Right atrium auricular region (tissue), 2 donors: ENCODE results near the gene TCFL5. TPM values are rescaled to one million over a fixed set of nuclear protein-coding genes. Genes with fewer than 3 reads are reported as not detected.

Experiments used
- DNase-seq: peaks from one replicate; pipeline ENCODE4 v3.0.0-alpha.2; 2019; ENCODE audit warnings: low spot score
- H3K27ac ChIP-seq, 2 donors: fragments of 200-600 bp; sonication (generic); 1 replicate in 1 of 2; 2 replicates in 1 of 2; pipeline ENCODE4 v1.5.1; 2016 to 2019
- H3K27me3 ChIP-seq, 2 donors: fragments of 200-600 bp; sonication (generic); one replicate each; pipeline versions ENCODE4 v1.5.1 to v1.6.0; 2017 to 2019
- H3K36me3 ChIP-seq: fragments of 200-600 bp; sonication (generic); one replicate; pipeline ENCODE4 v1.5.1; 2016
- H3K4me1 ChIP-seq, 2 donors: fragments of 200-600 bp; sonication (generic); one replicate each; pipeline versions ENCODE4 v1.5.1 to v1.6.0; 2017 to 2019
- H3K4me3 ChIP-seq, 2 donors: fragments of 200-600 bp; sonication (generic); 1 replicate in 1 of 2; 2 replicates in 1 of 2; pipeline ENCODE4 v1.5.1; 2017 to 2019; ENCODE audit warnings: mild to moderate bottlenecking in 1 of 2, moderate library complexity in 1 of 2
- H3K9me3 ChIP-seq, 2 donors: fragments of 200-600 bp; sonication (generic); one replicate each; pipeline ENCODE4 v1.5.1; 2019
- CTCF ChIP-seq, 2 donors: fragments of 200-600 bp; sonication (generic); IDR thresholded peaks; one replicate each; pipeline ENCODE4 v1.5.1; 2019; ENCODE audit warnings: antibody characterized with exemption in 2 of 2
- total RNA-seq, 2 donors: library from RNA; depleted of rRNA; stranded (reverse); fragments of >200 nt; gene quantifications; one replicate each; pipeline ENCODE4 v1.1.0, GENCODE V29; 2016

The TCFL5 gene
- total RNA-seq, 2 donors from 2014 or later, result 4.8 to 6.4 TPM

- H3K27ac ChIP-seq, result no peak overlapping the region
- H3K9me3 ChIP-seq, result no peaks in the 10 kb centered on the region
- DNase-seq, result no peak
- peaks cover 0 to 52% of the 10 kb centered on the region in 2 donors for H3K4me1 ChIP-seq
- H3K36me3 ChIP-seq, result no peaks in the 10 kb centered on the region
- H3K27me3 ChIP-seq, result no peaks in the 10 kb centered on the region
- TF ChIP-seq CTCF (IDR thresholded peaks at IDR 0.05), result no peak
- no peak overlapping the region for H3K4me3 ChIP-seq
Observed at GRCh38 chr20:62821726-62822210, 39.9 kb downstream of the TCFL5 start.

GRCh38 chr20:62820962-62821725 is 40.5 kb downstream of the TCFL5 start:
- TF ChIP-seq CTCF (IDR thresholded peaks at IDR 0.05), result no peak
- no peaks in the 10 kb centered on the region for H3K9me3 ChIP-seq
- H3K27ac ChIP-seq, result no peak overlapping the region
- DNase-seq, result no peak
- no peak overlapping the region for H3K4me3 ChIP-seq
- peaks cover 0 to 58% of the 10 kb centered on the region in 2 donors for H3K4me1 ChIP-seq
- H3K36me3 ChIP-seq, result no peaks in the 10 kb centered on the region
- H3K27me3 ChIP-seq, result peaks cover 0 to 4% of the 10 kb centered on the region in 2 donors

GRCh38 chr20:62820208-62820961 is 41.2 kb downstream of the TCFL5 start:
- no peak for TF ChIP-seq CTCF (IDR thresholded peaks at IDR 0.05)
- H3K27ac ChIP-seq, result no peak overlapping the region
- H3K4me1 ChIP-seq, result peaks cover 0 to 66% of the 10 kb centered on the region in 2 donors
- no peak for DNase-seq
- no peak overlapping the region for H3K4me3 ChIP-seq
- peaks cover 0 to 4% of the 10 kb centered on the region in 2 donors for H3K27me3 ChIP-seq
- H3K36me3 ChIP-seq, result no peaks in the 10 kb centered on the region
- no peaks in the 10 kb centered on the region for H3K9me3 ChIP-seq

GRCh38 chr20:62819494-62820174 is 42.0 kb downstream of the TCFL5 start:
- no peak for TF ChIP-seq CTCF (IDR thresholded peaks at IDR 0.05)
- Histone ChIP-seq H3K4me3 (peak overlapping the region in 1 of 2 donors; percentile 20), H3K4me1 (peaks cover 0 to 69% of the 10 kb centered on the region in 2 donors), H3K36me3 (no peaks in the 10 kb centered on the region), H3K27ac (peak overlapping the region; percentile 48 to 56), H3K27me3 (peaks cover 0 to 4% of the 10 kb centered on the region in 2 donors), H3K9me3 (no peaks in the 10 kb centered on the region)
- no peak for DNase-seq

- peak overlapping the region in 1 of 2 donors; percentile 20 for H3K4me3 ChIP-seq
- H3K27ac ChIP-seq, result peak overlapping the region; percentile 48 to 56
- peaks cover 2% of the 10 kb centered on the region for H3K36me3 ChIP-seq
- no peak for TF ChIP-seq CTCF (IDR thresholded peaks at IDR 0.05)
- no peaks in the 10 kb centered on the region for H3K9me3 ChIP-seq
- no peak for DNase-seq
- H3K4me1 ChIP-seq, result peaks cover 0 to 62% of the 10 kb centered on the region in 2 donors
- H3K27me3 ChIP-seq, result peaks cover 0 to 4% of the 10 kb centered on the region in 2 donors
Observed at GRCh38 chr20:62818592-62819493, 42.8 kb downstream of the TCFL5 start.
